Panc1 (cell line): Measurements from ENCODE around the gene CEP192. TPM values are rescaled to one million over a fixed set of nuclear protein-coding genes. Genes with fewer than 3 reads are reported as not detected.

ENCODE experiments used
- ATAC-seq: fragments of 200-7000 bp; cut with Tn5 transposase; 2 replicates; pipeline ENCODE4 v1.9.1; 2020; ENCODE audit warnings: mild to moderate bottlenecking, moderate library complexity
- BruUV-seq: library from RNA; stranded (reverse); fragments of 400-500 nt; replicated peaks from 2 replicates; lab custom pipeline; 2021; lab: Mats Ljungman, UMichigan
- CTCF ChIA-PET: fragments of 300-600 bp; sonication (Branson Sonifier 250); formaldehyde crosslinking; loops from one replicate; lab custom pipeline; 2022; ENCODE audit warnings: antibody characterized with exemption; lab: Charles Lee
- POLR2A ChIA-PET: fragments of 300-600 bp; sonication (Branson Sonifier 250); formaldehyde crosslinking; loops from one replicate; lab custom pipeline; 2022; ENCODE audit warnings: antibody characterized with exemption; lab: Charles Lee
- DNase-seq: peaks from one replicate; pipeline ENCODE4 v3.0.0-alpha.2; 2010; ENCODE audit warnings: low read depth, low spot score
- H3K27ac ChIP-seq: 2 replicates; pipeline ENCODE4 v1.5.1; 2011; ENCODE audit warnings: mild to moderate bottlenecking, low read length, inconsistent platforms
- H3K27me3 ChIP-seq: fragments of 200-500 bp; sonication (Bioruptor generic); 2 replicates; pipeline ENCODE4 v1.6.0; 2014; ENCODE audit warnings: low read length, inconsistent platforms; ENCODE audit not compliant: control insufficient read depth, insufficient read depth
- H3K36me3 ChIP-seq: fragments of 200-500 bp; sonication (Bioruptor generic); 2 replicates; pipeline ENCODE4 v1.5.1; 2014; ENCODE audit warnings: inconsistent platforms, mild to moderate bottlenecking, low read length, moderate library complexity; ENCODE audit not compliant: control insufficient read depth, insufficient read depth
- H3K4me1 ChIP-seq: 2 replicates; pipeline ENCODE4 v1.5.1; 2011; ENCODE audit warnings: inconsistent platforms, mild to moderate bottlenecking, low read length, moderate library complexity; ENCODE audit not compliant: control insufficient read depth, insufficient read depth
- H3K4me3 ChIP-seq, 2 experiments: 2 replicates each; pipeline ENCODE4 v1.5.1; 2011 to 2012; ENCODE audit warnings: low read depth in 2 of 2, low read length in 2 of 2, mild to moderate bottlenecking in 2 of 2, inconsistent platforms in 1 of 2, moderate library complexity in 1 of 2
- H3K9me3 ChIP-seq: fragments of 200-500 bp; sonication (Bioruptor generic); 2 replicates; pipeline ENCODE4 v1.5.1; 2014; ENCODE audit warnings: low read depth, mild to moderate bottlenecking, inconsistent platforms, low read length, moderate library complexity; ENCODE audit not compliant: control insufficient read depth, insufficient read depth
- POLR2AphosphoS5 ChIP-seq: IDR thresholded peaks from 2 replicates; pipeline ENCODE4 v1.6.1; 2012; ENCODE audit warnings: mild to moderate bottlenecking, low read depth, low read length, moderate library complexity
- SIN3A ChIP-seq: IDR thresholded peaks from 2 replicates; pipeline ENCODE4 v1.6.1; 2012; ENCODE audit warnings: low read depth, mild to moderate bottlenecking, low read length, moderate library complexity, borderline replicate concordance; ENCODE audit not compliant: insufficient read depth
- TCF7L2 ChIP-seq: IDR thresholded peaks from 2 replicates; pipeline ENCODE4 v1.6.1; 2011; ENCODE audit warnings: mild to moderate bottlenecking, low read depth, low read length, inconsistent platforms
- in situ Hi-C: cut with HindIII; loops from 2 replicates; pipeline ENCODE4 v1.10.0; 2016; ENCODE audit warnings: low sequenced_read_pairs, low pct_unique_long_range_greater_than_20kb
- intact Hi-C: fragments of 100-400 bp; cut with micrococcal nuclease; formaldehyde crosslinking; loops from one replicate; pipeline ENCODE4 v1.10.0; 2022; ENCODE audit not compliant: unreplicated experiment
- total RNA-seq: library from RNA; stranded (reverse); gene quantifications from one replicate; pipeline ENCODE4 v1.2.1, GENCODE V29; 2021; ENCODE audit not compliant: unreplicated experiment
- TF ChIP-seq, protein P1 (sequence below): fragments of 450-650 bp; IDR thresholded peaks from 2 replicates; pipeline ENCODE4 v1.5.1; 2017; ENCODE audit warnings: mild to moderate bottlenecking
- TF ChIP-seq, protein P2 (sequence below), 2 experiments: IDR thresholded peaks; 2 replicates each; pipeline ENCODE4 v1.6.1; 2011 to 2012; ENCODE audit warnings: low read depth in 2 of 2, control low read depth in 1 of 2, low read length in 1 of 2, mild to moderate bottlenecking in 1 of 2, moderate library complexity in 1 of 2; ENCODE audit not compliant: insufficient read depth in 1 of 2

CEP192 gene
- total RNA-seq, 1 experiment from 2014 or later: 27.2 TPM

GRCh38 chr18:13164406-13164805, 173.2 kb downstream of the CEP192 start:
- no TSS peak for BruUV-seq
- Histone ChIP-seq H3K4me3 (no peak overlapping the region), H3K27ac (no peak overlapping the region), H3K4me1 (no peaks in the 10 kb centered on the region), H3K9me3 (no peaks in the 10 kb centered on the region), H3K36me3 (no peaks in the 10 kb centered on the region), H3K27me3 (no peaks in the 10 kb centered on the region)
- TF ChIP-seq TCF7L2 (no peak), POLR2AphosphoS5 (no peak), SIN3A (no peak)
- TF ChIP-seq, protein P1, sequence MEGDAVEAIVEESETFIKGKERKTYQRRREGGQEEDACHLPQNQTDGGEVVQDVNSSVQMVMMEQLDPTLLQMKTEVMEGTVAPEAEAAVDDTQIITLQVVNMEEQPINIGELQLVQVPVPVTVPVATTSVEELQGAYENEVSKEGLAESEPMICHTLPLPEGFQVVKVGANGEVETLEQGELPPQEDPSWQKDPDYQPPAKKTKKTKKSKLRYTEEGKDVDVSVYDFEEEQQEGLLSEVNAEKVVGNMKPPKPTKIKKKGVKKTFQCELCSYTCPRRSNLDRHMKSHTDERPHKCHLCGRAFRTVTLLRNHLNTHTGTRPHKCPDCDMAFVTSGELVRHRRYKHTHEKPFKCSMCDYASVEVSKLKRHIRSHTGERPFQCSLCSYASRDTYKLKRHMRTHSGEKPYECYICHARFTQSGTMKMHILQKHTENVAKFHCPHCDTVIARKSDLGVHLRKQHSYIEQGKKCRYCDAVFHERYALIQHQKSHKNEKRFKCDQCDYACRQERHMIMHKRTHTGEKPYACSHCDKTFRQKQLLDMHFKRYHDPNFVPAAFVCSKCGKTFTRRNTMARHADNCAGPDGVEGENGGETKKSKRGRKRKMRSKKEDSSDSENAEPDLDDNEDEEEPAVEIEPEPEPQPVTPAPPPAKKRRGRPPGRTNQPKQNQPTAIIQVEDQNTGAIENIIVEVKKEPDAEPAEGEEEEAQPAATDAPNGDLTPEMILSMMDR: no peak
- TF ChIP-seq, protein P2, sequence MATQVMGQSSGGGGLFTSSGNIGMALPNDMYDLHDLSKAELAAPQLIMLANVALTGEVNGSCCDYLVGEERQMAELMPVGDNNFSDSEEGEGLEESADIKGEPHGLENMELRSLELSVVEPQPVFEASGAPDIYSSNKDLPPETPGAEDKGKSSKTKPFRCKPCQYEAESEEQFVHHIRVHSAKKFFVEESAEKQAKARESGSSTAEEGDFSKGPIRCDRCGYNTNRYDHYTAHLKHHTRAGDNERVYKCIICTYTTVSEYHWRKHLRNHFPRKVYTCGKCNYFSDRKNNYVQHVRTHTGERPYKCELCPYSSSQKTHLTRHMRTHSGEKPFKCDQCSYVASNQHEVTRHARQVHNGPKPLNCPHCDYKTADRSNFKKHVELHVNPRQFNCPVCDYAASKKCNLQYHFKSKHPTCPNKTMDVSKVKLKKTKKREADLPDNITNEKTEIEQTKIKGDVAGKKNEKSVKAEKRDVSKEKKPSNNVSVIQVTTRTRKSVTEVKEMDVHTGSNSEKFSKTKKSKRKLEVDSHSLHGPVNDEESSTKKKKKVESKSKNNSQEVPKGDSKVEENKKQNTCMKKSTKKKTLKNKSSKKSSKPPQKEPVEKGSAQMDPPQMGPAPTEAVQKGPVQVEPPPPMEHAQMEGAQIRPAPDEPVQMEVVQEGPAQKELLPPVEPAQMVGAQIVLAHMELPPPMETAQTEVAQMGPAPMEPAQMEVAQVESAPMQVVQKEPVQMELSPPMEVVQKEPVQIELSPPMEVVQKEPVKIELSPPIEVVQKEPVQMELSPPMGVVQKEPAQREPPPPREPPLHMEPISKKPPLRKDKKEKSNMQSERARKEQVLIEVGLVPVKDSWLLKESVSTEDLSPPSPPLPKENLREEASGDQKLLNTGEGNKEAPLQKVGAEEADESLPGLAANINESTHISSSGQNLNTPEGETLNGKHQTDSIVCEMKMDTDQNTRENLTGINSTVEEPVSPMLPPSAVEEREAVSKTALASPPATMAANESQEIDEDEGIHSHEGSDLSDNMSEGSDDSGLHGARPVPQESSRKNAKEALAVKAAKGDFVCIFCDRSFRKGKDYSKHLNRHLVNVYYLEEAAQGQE (IDR thresholded peaks at IDR 0.05; ENCODE audit: insufficient read depth in 1 of 2, low read depth in 2 of 2, low read length in 1 of 2): no peak
- no peak for DNase-seq
- ChIA-PET POLR2A (no interaction called here), CTCF (no interaction called here)
- intact Hi-C loops: no loop called here
- in situ Hi-C loops: no loop called here
- no peak for ATAC-seq

GRCh38 chr18:13165636-13166423, 174.7 kb downstream of the CEP192 start:
- CTCF ChIA-PET: no interaction called here
- TF ChIP-seq, protein P1: no peak
- TF ChIP-seq TCF7L2 (no peak), SIN3A (no peak), POLR2AphosphoS5 (no peak)
- TF ChIP-seq, protein P2 (IDR thresholded peaks at IDR 0.05; ENCODE audit: insufficient read depth in 1 of 2, low read depth in 2 of 2, low read length in 1 of 2): no peak
- no TSS peak for BruUV-seq
- H3K27me3 ChIP-seq: no peaks in the 10 kb centered on the region
- H3K4me1 ChIP-seq: no peaks in the 10 kb centered on the region
- POLR2A ChIA-PET: no interaction called here
- no peak for ATAC-seq
- H3K4me3 ChIP-seq: no peak overlapping the region
- no peaks in the 10 kb centered on the region for H3K36me3 ChIP-seq
- DNase-seq: no peak
- intact Hi-C loops (no loop called here), in situ Hi-C loops (no loop called here)
- no peak overlapping the region for H3K27ac ChIP-seq
- no peaks in the 10 kb centered on the region for H3K9me3 ChIP-seq
